NOMO-1 treated with DMSO at 0.1 percent for 48 hours (cell line): Measurements from ENCODE around the gene MERTK.
"Not testable (repeated sequence)": the region's sequence is repeated elsewhere in the genome, so short reads cannot be mapped to it uniquely, and the experiment has no call there.

Source experiments
- DNase-seq: peaks from one replicate; lab custom pipeline; 2025; ENCODE audit not compliant: unreplicated experiment; lab: John Stamatoyannopoulos, UW

MERTK gene

DNA sequence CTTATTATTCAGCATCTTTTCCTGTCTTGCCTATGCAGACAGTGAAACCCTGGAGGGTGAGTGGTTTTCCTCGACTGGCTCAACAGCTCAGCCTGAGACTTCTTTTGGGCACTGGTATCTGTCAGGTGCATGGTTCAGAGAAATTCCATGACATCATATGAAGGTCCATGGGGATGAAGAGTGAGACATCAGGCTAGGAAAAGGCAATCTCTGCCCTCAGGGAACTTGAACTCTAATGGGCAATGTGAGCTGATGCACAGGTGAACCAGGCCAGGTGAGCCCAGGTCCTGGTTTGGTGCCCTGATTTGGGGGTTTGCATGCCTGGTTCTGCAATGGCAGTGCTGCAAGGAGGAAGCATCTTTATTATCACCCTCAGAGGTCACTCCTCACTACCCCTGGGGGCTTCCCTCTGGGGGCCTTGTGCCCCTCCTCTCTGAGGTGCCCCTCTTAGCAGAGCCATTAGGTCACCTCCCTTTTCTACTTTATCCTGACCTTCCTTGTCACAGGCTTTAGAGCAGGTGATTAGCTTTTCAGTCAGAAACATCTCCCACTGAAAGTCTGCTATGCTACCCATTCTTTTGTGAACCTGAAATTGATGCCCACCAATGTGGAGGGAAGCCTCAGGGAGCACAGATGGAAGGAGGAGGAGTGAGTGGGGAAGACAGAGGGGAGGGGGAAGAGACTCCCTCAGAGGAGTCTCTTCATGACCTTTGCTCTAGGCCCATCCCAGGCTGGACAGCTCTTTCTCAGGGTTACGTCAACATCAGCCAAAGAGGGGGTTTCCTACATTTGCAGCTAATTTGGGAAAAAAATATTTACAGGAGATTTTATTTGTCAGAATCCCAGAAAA lies 47.3 kb downstream of the MERTK start:
- DNase-seq: no peak

DNA sequence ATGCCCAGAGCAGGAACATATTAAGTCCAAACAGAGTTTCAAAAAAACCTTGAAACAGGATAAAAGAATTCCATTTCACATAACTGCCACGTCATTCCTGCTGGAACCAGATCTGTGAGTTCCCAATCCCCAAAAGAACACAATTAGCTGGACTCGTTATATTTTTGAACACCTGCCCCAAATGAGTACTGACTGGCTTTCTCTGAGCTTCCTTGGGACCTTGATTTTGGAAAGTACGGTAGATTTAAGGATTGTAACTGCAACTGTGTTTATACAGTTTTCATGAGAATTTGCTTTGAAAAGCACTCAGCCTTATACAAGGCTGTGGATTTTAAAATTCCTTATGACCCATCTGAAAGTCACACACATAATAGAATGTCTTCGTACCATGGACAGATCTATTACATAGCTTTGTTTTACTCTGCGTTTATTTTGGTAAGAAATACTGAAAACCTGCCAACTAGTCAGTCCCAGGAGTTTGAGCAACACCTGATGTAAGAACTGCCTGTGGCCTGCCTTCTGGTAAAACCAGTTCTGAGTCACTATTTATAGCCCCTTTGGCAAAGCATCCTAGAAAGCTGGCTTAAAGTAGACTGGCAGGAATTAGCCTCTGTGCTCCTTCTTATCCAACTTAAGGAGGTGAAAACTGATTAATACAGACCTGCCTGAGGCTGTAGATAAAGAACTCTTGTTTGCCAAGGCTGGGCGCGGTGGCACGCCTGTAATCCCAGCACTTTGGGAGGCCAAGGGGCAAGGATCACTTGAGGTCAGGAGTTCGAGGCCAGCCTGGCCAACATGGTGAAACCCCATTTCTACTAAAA lies 48.1 kb downstream of the MERTK start:
- DNase-seq: no peak

DNA sequence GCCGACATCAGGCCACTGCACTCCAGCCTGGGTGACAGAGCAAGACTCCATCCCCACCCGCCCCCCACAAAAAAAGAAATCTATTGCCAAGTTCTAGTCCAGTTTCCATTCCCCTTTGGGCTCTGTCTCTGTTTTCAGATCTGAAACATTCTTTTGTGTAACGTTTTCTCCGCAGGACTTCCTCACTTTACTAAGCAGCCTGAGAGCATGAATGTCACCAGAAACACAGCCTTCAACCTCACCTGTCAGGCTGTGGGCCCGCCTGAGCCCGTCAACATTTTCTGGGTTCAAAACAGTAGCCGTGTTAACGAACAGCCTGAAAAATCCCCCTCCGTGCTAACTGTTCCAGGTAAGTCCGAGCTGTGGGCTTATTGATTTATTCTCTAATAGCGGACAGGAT lies 48.8 kb downstream of the MERTK start:
- no peak for DNase-seq

DNA sequence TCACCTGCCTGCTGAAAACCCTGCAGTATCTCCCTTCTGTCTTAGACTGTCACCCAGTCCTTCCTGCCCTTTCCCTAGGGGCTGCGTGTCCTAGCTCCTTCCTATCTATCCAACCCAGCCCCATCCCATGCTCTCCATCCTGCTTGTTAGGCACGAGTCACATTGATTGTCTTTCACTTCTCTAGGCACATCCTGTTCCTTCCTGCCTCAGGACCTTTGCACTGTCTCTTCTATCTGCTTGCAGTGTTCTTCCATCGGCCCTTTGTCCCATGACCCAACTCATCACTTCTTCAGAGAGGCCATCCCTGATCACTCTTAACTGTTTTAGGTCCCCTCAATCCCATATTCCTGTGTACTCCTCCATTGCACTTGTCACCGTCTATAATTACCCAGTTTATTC lies 50.4 kb downstream of the MERTK start:
- DNase-seq: no peak

DNA sequence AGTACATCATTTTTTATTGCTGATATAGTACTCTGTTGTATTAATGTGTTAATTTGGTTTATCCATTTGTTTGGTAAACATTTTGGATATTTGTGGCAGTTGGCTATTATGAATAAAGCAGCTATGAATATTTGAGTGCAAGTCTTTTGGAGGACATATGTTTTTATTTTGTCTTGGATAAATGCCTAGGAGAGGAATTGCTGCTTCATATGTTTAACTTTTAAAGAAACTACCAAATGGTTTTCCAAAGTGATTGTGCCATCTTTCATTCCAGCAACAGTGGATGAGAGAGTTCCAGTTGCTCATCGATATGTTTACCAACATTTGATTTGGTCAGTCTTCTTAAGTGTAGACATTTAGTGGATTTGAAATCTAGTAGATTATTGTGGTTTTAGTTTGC lies 51.8 kb downstream of the MERTK start:
- DNase-seq: no peak

DNA sequence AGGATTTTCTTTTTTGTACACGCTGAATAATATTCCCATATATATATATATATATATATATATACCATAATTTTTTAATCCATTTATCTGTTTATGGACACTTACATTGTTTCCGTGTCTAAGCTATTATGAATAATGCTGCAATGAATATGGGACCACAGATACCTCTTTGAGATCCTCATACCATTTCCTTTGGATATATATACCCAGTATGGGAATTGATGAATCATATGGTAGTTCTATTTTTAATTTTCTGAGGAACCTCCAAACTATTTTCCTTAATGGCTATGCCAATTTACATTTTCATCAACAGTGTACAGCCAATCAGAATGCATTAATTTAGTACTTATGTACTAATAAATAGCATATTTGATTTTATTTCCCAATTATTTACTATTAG lies 53.1 kb downstream of the MERTK start:
- DNase-seq: no peak

DNA sequence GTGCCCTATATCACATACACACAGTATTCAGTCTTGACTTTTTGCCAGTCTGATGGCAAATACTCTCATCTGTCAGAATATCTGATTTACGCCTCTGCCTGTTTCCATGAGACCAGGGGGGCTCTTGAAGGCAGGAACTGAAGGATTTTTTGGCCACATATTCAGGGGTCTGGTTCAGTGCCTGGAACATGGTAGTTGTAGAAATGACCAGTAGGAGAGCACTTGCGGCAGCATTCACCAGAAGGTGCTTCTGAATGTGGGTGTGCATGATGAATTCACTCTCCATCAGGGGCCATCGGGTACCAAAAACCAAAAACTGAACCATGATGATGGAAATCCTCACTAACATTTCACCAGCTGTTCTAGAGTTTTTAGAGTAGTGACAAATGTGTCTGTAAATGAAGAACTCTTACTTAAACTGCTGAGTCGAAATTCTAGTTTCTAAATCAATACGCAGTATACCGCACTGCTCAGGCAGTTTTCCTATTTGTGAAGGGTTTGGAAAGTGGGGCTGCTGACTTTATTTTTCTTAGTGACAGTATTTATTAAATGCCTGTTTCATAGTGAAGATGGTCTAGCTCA lies 54.6 kb downstream of the MERTK start:
- no peak for DNase-seq

DNA sequence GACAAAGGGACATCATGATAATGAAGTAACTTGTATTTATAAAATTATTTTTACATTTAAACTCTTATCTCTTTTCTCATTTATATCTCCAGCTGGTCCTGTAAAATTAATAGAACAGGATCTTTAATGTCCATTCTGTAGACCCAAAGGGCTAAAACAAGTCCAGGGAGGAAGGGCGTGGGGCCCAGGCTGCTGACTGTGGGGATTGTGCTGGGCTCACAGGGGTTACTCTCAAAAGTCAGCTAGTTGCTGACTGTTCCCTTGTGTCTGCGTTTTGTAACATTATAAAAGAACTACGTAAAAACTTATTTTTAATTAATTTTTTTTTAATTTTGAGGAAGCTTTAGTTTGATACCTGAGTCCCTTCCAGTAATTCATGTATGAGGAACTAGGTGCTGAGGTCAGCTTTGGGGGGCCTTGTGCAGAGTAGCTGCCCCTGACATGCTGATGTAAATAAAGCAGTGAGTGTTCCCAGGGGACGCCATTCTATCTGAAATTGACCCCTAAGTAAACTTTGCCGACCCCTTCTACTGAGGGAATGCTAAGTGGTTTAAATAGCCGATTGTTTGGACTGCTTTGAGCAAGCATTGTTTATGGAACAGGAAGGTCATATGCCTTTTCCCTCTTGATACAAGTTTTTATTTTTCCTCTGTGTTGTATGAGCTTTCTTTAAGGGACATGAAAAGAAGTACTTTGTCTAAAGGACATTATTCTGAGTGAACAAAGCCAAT lies 56.4 kb downstream of the MERTK start:
- DNase-seq: no peak

DNA sequence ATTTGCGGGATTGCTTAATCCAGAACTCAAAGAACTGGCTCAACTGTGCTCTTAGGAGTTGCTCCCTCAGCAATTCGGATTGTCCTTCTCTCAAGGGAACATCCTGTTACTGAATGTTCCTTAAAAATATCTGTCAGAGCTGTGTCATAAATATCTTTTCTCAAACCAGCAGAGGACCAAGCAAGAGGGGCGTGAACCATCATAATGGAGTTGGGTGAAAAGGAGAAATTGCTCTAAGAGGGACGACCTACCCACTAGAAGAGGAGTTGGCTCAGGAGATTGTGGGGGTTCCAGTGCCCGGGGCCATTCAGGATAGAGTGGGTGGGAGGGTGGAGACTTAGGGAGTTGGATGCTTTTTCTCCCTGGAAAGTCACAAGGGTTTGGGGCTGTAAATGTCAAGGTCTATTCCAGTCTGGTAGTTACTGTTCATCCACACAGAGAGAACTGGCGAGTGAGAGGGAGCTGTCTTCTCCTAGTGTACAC lies 59.5 kb downstream of the MERTK start:
- DNase-seq: no peak

DNA sequence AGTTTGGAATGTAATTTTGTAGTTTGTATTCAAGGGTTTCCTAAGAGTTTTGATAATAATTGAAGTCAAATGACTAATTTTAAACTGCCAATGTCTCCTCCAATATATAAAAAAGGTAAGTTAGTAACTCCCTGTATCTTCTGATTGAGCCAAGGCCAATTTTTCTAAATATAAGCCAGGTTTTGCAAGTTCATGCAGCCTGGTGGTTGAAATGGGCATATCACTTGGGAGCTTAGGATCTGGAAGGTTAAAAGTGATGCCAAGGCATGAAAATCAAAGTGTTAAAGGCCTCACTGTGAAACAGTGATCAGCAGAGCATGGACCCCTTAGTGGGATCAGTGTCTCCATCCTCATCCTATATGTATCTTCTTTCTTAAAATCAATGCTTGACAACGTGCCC lies 60.5 kb downstream of the MERTK start:
- DNase-seq: no peak

DNA sequence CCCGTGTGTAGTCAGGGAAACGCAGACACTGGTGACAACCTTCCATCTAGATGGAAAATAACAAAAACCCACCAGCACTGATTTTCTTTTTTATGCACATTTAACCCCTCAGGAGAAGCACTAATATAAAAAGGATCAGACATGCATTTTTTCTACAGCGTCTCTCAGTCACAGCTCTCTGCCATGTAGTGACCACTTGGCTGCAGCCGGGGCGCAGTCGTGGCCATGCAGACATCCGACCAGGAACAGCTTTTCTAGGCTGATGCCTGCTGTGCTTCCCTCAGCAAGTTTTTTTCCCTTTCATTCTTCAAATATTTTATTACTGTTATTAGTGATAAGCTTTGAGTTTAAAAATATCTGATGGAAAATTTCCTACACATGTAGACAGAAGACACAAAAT lies 63.3 kb downstream of the MERTK start:
- no peak for DNase-seq

DNA sequence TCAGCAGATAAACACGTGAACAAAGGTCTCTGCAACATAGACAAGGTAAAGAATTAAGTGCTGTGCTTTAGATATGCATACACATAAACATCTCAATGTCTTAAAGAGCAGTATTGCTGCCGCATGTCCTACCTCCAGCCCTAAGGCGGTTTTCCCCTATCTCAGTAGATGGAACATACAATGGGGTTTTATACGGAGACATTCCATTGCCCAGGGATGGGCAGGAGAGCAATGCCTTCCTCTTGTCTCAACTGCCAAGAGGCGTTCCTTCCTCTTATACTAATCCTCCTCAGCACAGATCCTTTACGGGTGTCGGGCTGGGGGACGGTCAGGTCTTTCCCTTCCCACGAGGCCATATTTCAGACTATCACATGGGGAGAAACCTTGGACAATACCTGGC lies 64.7 kb downstream of the MERTK start:
- not testable (repeated sequence) for DNase-seq

DNA sequence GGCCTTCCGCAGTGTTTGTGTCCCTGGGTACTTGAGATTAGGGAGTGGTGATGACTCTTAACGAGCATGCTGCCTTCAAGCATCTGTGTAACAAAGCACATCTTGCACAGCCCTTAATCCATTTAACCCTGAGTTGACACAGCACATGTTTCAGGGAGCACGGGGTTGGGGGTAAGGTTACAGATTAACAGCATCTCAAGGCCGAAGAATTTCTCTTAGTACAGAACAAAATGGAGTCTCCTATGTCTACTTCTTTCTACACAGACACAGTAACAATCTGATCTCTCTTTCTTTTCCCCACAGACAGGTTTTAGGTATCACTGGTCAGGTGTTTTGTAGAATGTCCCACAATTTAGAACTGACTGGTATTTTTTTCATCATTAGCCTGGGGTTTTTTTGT lies 65.1 kb downstream of the MERTK start:
- DNase-seq: not testable (repeated sequence)

DNA sequence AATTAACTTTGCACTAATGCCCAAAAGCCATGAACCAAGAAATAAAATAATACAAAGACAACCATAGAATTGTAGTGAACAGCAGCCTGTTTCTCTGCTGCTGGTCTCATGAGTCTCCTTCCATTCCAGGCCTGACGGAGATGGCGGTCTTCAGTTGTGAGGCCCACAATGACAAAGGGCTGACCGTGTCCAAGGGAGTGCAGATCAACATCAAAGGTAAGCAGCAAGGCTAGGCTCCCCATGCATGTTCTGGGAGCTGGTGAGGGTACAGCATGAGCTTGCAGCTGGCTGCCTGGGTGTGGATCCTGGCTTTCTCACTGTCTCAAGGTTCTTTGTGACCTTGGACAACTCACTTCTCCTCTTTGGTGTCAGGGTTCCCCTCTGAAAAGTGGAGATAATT lies 66.7 kb downstream of the MERTK start:
- no peak for DNase-seq

DNA sequence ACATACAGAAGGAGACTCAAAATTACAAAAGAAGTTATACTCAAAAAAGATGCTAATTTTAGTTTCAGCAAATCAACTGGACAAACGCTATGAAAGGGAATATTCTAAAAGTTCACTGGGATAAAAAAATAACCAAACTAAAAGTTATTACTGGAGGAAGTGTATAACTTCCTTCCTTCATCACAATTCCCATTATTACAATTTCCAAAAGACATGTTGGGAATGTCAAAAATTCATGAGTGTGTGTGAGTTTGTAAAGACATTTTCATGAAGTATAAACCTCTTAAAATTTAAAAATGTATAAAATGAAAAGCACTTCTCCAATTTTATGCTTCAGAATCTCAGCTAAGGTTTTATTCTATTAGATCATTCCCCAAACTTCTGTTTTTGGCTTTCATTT lies 67.8 kb downstream of the MERTK start:
- DNase-seq: no peak

DNA sequence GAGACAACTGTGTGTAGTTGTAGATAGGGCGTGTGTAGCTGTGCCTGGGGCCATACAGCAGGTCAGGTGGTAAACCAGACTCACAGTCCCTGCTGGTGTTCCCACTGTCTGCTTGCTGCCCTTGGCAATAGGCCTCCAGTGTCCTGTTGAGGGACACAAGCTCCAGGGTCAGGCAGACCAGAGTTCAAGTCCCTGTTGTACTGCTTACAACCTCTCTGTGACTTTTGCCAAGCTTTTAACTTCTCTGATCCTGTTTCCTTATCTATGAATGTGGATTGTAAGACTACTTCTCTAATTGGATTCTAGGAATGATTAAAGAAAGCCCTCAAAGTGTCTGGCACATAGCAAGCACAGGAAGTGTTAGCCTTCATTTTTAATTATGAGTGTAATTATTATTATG lies 68.6 kb downstream of the MERTK start:
- DNase-seq: no peak

DNA sequence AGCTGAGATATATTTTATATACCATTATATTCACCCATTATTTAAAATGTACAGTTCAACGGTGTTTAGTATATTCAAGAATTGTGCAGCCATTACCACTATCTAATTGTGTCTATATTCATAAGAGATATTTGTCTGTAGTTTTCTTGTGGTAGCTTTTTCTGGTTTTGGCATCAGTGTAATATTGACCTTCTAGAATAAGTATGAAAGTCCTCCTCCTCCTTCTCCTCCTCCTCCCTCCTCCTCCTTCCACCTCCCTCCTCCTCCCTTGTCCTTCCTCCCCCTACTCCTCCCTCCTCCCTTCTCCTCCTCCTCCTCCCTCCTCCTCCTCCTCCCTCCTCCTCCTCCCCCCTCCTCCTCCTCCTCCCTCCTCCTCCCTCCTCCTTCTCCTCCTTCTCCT lies 72.0 kb downstream of the MERTK start:
- DNase-seq: no peak

DNA sequence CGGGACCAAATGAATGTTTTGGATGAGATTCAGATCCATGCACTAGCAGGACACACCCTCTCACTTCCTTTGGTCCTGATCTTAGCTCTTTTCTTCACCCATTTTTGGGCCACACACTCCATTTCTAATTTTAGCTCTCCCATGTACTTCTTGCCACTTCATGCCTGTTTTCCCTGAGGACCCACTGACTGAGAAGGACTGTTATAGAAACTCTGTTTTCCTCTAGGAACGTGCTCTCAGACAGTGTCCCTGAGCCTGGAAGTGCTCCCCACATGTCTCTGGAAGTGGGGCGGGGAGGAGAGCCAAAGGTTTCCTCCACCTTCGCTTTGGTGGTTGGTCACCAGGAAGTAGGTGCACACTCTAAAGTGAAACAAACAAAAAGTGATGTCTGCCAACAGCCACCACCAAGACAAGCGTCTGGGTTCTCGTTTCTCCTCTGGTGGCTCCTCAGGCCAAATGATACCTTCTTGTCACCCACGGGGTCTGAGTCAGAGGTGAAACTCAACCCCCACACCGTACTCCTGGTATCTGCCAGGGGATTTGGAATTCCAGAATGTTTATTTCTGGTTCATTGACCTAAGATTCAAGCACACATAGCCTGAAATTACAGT lies 74.7 kb downstream of the MERTK start:
- no peak for DNase-seq

DNA sequence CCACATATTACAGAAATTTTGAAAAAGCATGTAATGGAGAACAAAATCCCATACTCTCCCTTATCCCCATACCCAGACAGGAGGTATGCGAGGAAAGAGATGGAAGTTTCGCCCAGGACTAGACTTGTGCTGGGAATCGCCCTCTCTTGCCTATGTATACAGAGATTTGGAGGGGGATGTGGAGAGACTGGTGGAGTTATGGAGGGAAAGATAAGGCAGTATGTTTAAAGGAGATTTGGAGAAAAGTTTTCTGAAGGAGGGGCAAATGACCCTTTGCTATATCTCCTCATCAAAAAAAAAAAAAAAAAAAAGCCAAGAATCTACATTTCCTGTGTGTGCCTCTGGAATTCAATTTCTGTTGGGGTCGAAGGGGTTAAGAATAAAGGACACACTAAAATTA lies 75.3 kb downstream of the MERTK start:
- no peak for DNase-seq

DNA sequence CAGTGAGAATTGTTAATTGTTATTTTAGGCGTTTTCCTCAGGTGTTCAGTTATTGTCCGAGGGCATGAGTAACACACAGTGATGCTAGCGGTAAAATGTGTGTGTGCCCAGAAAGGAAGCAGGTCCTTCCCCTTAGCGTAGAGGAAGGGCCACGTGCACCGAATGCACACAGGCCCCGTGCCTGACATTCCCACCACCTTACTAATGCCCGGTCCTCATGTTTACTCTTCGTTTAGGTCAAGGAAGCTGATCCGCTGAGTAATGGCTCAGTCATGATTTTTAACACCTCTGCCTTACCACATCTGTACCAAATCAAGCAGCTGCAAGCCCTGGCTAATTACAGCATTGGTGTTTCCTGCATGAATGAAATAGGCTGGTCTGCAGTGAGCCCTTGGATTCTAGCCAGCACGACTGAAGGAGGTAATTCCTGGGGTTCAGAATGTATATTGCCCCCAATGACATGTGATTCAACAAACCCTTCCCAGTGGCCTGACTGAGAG lies 76.7 kb downstream of the MERTK start:
- no peak for DNase-seq

DNA sequence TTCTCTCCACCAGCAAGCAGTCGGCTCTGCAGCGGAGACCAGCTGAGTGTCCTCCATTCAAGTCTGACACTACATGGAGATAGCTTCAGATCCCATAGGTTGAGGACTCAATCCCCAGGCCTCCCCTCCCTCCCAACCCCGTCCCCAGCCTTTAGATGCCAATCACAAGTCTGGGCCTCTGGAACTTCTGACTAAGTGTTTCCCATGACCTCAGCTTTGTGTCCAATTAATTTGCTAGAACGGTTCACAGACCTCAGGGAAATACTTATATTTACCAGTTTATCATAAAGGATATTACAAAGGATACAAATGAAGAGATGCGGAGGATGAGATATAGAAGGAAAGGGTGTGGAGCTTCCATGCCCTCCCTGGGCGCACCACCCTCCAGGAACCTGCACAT lies 77.4 kb downstream of the MERTK start:
- no peak for DNase-seq
